Liver (tissue), 9 donors: ENCODE data around the gene AOAH. TPM values are rescaled to one million over a fixed set of nuclear protein-coding genes. Genes with fewer than 3 reads are reported as not detected.

ENCODE experiments used
- DNase-seq: peaks from one replicate; pipeline ENCODE4 v3.0.0-alpha.2; 2017; ENCODE audit warnings: low spot score
- H3K27ac ChIP-seq, 2 donors: one replicate each; pipeline ENCODE4 v1.7.0; 2013; ENCODE audit warnings: inconsistent platforms in 2 of 2, low read length in 2 of 2, control low read depth in 1 of 2, low read depth in 1 of 2, mild to moderate bottlenecking in 1 of 2
- H3K27me3 ChIP-seq, 4 donors: one replicate each; pipeline versions ENCODE4 v1.6.1 to v1.7.0; 2013; ENCODE audit warnings: low read length in 3 of 4, inconsistent platforms in 1 of 4, mild to moderate bottlenecking in 1 of 4, moderate library complexity in 1 of 4; ENCODE audit not compliant: control insufficient read depth in 4 of 4, insufficient read depth in 4 of 4
- H3K36me3 ChIP-seq, 4 donors: one replicate each; pipeline versions ENCODE4 v1.6.1 to v1.7.0; 2013; ENCODE audit warnings: low read length in 3 of 4, mild to moderate bottlenecking in 3 of 4, low read depth in 1 of 4, moderate library complexity in 1 of 4; ENCODE audit not compliant: control insufficient read depth in 4 of 4, insufficient read depth in 3 of 4
- H3K4me1 ChIP-seq, 4 donors: one replicate each; pipeline versions ENCODE4 v1.6.1 to v1.7.0; 2013; ENCODE audit warnings: low read length in 3 of 4, mild to moderate bottlenecking in 3 of 4, moderate library complexity in 1 of 4; ENCODE audit not compliant: control insufficient read depth in 4 of 4, insufficient read depth in 4 of 4
- H3K4me3 ChIP-seq, 3 donors: one replicate each; pipeline versions ENCODE4 v1.6.1 to v1.7.0; 2013; ENCODE audit warnings: low read length in 3 of 3, control low read depth in 1 of 3, low read depth in 1 of 3, mild to moderate bottlenecking in 1 of 3
- H3K9ac ChIP-seq, 2 donors: one replicate each; pipeline ENCODE4 v1.7.0; 2013; ENCODE audit warnings: low read length in 2 of 2, mild to moderate bottlenecking in 2 of 2, moderate library complexity in 2 of 2, control low read depth in 1 of 2, low read depth in 1 of 2
- H3K9me3 ChIP-seq, 4 donors: one replicate each; pipeline versions ENCODE4 v1.6.1 to v1.7.0; 2013; ENCODE audit warnings: low read length in 3 of 4; ENCODE audit not compliant: control insufficient read depth in 4 of 4
- ATF3 ChIP-seq: IDR thresholded peaks from 2 replicates; pipeline ENCODE4 v1.6.1; 2016; ENCODE audit warnings: antibody characterized with exemption
- EGR1 ChIP-seq, 2 donors: IDR thresholded peaks; 2 replicates each; pipeline ENCODE4 v1.6.1; 2016 to 2018; ENCODE audit warnings: antibody characterized with exemption in 2 of 2, low read depth in 2 of 2
- FOXA1 ChIP-seq: IDR thresholded peaks from 2 replicates; pipeline ENCODE4 v1.6.1; 2016; ENCODE audit warnings: antibody characterized with exemption
- FOXA2 ChIP-seq: IDR thresholded peaks from 2 replicates; pipeline ENCODE4 v1.6.1; 2016; ENCODE audit warnings: antibody characterized with exemption
- GABPA ChIP-seq, 2 donors: IDR thresholded peaks in 1 of 2; conservative IDR thresholded peaks in 1 of 2; 2 replicates each; pipeline ENCODE4 v1.6.1; 2016; ENCODE audit warnings: antibody characterized with exemption in 2 of 2, mild to moderate bottlenecking in 1 of 2, moderate library complexity in 1 of 2
- HNF4A ChIP-seq, 2 donors: conservative IDR thresholded peaks; 2 replicates each; pipeline ENCODE4 v1.6.1; 2016; ENCODE audit warnings: antibody characterized with exemption in 2 of 2, mild to moderate bottlenecking in 2 of 2
- HNF4G ChIP-seq: IDR thresholded peaks from 2 replicates; pipeline ENCODE4 v1.6.1; 2016; ENCODE audit warnings: antibody characterized with exemption
- JUND ChIP-seq, 2 donors: IDR thresholded peaks; 2 replicates each; pipeline ENCODE4 v1.6.1; 2016; ENCODE audit warnings: antibody characterized with exemption in 2 of 2
- MAX ChIP-seq: IDR thresholded peaks from 2 replicates; pipeline ENCODE4 v1.6.1; 2016; ENCODE audit warnings: antibody characterized with exemption
- NR2F2 ChIP-seq: IDR thresholded peaks from 2 replicates; pipeline ENCODE4 v1.6.1; 2016; ENCODE audit warnings: antibody characterized with exemption
- RAD21 ChIP-seq, 2 donors: IDR thresholded peaks; 2 replicates each; pipeline ENCODE4 v1.6.1; 2016; ENCODE audit warnings: antibody characterized with exemption in 2 of 2, mild to moderate bottlenecking in 2 of 2
- RXRA ChIP-seq, 2 donors: IDR thresholded peaks; 2 replicates each; pipeline ENCODE4 v1.6.1; 2017 to 2018; ENCODE audit warnings: antibody characterized with exemption in 2 of 2, mild to moderate bottlenecking in 1 of 2
- SP1 ChIP-seq: IDR thresholded peaks from 2 replicates; pipeline ENCODE4 v1.6.1; 2018; ENCODE audit warnings: antibody characterized with exemption, mild to moderate bottlenecking
- TAF1 ChIP-seq: conservative IDR thresholded peaks from 2 replicates; pipeline ENCODE4 v1.6.1; 2016; ENCODE audit warnings: antibody characterized with exemption, mild to moderate bottlenecking
- YY1 ChIP-seq: IDR thresholded peaks from 2 replicates; pipeline ENCODE4 v1.6.1; 2016; ENCODE audit warnings: antibody characterized with exemption, mild to moderate bottlenecking
- WGBS: extraction: QIAGEN DNeasy Blood & Tissue Kit; methylation state at CpG from one replicate; pipeline ENCODE4 v1.1.7; 2013; 5-methylcytosine and 5-hydroxymethylcytosine counted together
- polyA plus RNA-seq, 2 donors: library from polyadenylated mRNA; stranded (reverse) in 1 of 2; unstranded in 1 of 2; fragments of 200-250 nt in 1 of 2; fragments of >200 nt in 1 of 2; fragmentation: Nextera tagmentation in 1 of 2; extraction: Ambion mirVana in 1 of 2; gene quantifications; one replicate each; pipeline versions ENCODE4 v1.2.1 to v1.2.3, GENCODE V29; 2013 to 2015
- total RNA-seq, 2 donors: library from RNA; depleted of rRNA; stranded (reverse); fragments of >200 nt; gene quantifications; one replicate each; pipeline ENCODE4 v1.2.3, GENCODE V29; 2014
- TF ChIP-seq, protein P1 (sequence below): fragments of 150-350 bp; IDR thresholded peaks from 2 replicates; pipeline ENCODE4 v1.5.1; 2017; ENCODE audit warnings: improper control_type of control experiment, low read depth, low read length; ENCODE audit not compliant: missing input control
- TF ChIP-seq, protein P2 (sequence below): IDR thresholded peaks from 2 replicates; pipeline ENCODE4 v1.6.1; 2016; ENCODE audit warnings: antibody characterized with exemption, mild to moderate bottlenecking
- TF ChIP-seq, protein P3 (sequence below): IDR thresholded peaks from 2 replicates; pipeline ENCODE4 v1.6.1; 2016; ENCODE audit warnings: antibody characterized with exemption
- donor health status: healthy.
- donor health status: healthy.
- donor health status: healthy.
- donor health status: healthy.
- donor health status: healthy.

The AOAH gene
- total and polyA plus RNA-seq, 4 donors = 2.4 to 26.7 (median 5.8) TPM

DNA sequence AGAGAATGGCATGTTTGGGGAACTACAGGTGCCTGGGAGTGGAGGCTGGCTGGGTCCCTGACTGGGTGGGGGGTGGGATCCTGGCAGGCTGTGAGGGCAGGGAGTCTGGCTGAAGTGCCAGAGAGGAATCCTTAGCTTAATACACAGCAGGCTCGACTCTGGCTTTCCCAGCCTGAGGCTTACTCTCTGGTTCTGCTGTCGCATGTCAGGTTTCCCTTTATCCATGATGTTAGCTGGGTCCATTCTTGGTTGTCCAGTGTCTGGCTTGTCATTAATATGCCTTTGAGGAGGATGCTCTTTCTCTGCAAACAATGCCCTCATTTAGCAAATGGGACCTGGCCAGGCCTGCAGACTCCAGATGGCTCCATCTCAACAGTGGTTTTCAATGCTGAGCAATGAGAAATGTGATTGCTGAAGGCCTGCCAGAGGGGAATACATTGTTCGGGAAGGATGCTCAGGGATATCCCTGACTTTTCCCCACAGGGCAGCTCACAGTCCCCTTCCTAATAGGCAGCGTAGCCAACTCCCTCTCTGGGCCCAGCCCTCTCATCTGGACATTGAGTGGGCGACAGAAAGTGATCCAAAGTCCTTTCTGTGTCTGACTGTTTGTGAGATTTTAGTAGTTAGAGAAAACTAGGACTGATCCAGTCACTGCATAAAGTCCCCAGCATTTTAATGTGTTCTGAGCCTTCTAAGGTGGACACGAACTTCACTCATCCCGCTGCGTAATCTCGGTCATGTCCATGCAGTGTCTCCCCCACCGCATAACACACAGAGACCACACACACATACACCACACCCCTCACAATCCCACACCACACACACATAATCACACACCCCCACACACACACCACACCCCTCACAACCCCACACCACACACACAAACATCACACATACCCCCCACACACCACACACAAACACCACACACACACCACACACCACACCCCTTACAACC, 209.7 kb downstream of the AOAH start:
- 94% methylated on average over 10 of the region's 10 CpGs for WGBS
- Histone ChIP-seq H3K4me1 (no peaks in the 10 kb centered on the region), H3K27ac (no peak overlapping the region), H3K4me3 (no peak overlapping the region), H3K9ac (no peak overlapping the region), H3K36me3 (no peaks in the 10 kb centered on the region), H3K9me3 (no peaks in the 10 kb centered on the region), H3K27me3 (no peaks in the 10 kb centered on the region)
- no peak for TF ChIP-seq ATF3
- TF ChIP-seq FOXA2 = no peak
- no peak for TF ChIP-seq SP1
- TF ChIP-seq, protein P1, sequence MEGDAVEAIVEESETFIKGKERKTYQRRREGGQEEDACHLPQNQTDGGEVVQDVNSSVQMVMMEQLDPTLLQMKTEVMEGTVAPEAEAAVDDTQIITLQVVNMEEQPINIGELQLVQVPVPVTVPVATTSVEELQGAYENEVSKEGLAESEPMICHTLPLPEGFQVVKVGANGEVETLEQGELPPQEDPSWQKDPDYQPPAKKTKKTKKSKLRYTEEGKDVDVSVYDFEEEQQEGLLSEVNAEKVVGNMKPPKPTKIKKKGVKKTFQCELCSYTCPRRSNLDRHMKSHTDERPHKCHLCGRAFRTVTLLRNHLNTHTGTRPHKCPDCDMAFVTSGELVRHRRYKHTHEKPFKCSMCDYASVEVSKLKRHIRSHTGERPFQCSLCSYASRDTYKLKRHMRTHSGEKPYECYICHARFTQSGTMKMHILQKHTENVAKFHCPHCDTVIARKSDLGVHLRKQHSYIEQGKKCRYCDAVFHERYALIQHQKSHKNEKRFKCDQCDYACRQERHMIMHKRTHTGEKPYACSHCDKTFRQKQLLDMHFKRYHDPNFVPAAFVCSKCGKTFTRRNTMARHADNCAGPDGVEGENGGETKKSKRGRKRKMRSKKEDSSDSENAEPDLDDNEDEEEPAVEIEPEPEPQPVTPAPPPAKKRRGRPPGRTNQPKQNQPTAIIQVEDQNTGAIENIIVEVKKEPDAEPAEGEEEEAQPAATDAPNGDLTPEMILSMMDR = no peak
- TF ChIP-seq JUND (IDR thresholded peaks at IDR 0.05) = no peak
- TF ChIP-seq YY1 = no peak
- TF ChIP-seq TAF1 = no peak
- no peak for TF ChIP-seq FOXA1
- TF ChIP-seq RAD21 (IDR thresholded peaks at IDR 0.05) = no peak
- TF ChIP-seq EGR1 (IDR thresholded peaks at IDR 0.05; ENCODE audit: low read depth in 2 of 2) = no peak
- no peak for TF ChIP-seq RXRA (IDR thresholded peaks at IDR 0.05)
- no peak for TF ChIP-seq GABPA (IDR thresholded peaks at IDR 0.05 in 1 of 2, conservative IDR thresholded peaks at IDR 0.05 in 1 of 2)
- TF ChIP-seq, protein P2, sequence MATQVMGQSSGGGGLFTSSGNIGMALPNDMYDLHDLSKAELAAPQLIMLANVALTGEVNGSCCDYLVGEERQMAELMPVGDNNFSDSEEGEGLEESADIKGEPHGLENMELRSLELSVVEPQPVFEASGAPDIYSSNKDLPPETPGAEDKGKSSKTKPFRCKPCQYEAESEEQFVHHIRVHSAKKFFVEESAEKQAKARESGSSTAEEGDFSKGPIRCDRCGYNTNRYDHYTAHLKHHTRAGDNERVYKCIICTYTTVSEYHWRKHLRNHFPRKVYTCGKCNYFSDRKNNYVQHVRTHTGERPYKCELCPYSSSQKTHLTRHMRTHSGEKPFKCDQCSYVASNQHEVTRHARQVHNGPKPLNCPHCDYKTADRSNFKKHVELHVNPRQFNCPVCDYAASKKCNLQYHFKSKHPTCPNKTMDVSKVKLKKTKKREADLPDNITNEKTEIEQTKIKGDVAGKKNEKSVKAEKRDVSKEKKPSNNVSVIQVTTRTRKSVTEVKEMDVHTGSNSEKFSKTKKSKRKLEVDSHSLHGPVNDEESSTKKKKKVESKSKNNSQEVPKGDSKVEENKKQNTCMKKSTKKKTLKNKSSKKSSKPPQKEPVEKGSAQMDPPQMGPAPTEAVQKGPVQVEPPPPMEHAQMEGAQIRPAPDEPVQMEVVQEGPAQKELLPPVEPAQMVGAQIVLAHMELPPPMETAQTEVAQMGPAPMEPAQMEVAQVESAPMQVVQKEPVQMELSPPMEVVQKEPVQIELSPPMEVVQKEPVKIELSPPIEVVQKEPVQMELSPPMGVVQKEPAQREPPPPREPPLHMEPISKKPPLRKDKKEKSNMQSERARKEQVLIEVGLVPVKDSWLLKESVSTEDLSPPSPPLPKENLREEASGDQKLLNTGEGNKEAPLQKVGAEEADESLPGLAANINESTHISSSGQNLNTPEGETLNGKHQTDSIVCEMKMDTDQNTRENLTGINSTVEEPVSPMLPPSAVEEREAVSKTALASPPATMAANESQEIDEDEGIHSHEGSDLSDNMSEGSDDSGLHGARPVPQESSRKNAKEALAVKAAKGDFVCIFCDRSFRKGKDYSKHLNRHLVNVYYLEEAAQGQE = no peak
- no peak for TF ChIP-seq HNF4A (conservative IDR thresholded peaks at IDR 0.05)
- TF ChIP-seq MAX = no peak
- TF ChIP-seq NR2F2 = no peak
- no peak for TF ChIP-seq HNF4G
- TF ChIP-seq, protein P3, sequence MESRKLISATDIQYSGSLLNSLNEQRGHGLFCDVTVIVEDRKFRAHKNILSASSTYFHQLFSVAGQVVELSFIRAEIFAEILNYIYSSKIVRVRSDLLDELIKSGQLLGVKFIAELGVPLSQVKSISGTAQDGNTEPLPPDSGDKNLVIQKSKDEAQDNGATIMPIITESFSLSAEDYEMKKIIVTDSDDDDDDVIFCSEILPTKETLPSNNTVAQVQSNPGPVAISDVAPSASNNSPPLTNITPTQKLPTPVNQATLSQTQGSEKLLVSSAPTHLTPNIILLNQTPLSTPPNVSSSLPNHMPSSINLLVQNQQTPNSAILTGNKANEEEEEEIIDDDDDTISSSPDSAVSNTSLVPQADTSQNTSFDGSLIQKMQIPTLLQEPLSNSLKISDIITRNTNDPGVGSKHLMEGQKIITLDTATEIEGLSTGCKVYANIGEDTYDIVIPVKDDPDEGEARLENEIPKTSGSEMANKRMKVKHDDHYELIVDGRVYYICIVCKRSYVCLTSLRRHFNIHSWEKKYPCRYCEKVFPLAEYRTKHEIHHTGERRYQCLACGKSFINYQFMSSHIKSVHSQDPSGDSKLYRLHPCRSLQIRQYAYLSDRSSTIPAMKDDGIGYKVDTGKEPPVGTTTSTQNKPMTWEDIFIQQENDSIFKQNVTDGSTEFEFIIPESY = no peak
- DNase-seq = no peak
